Astrocyte (in vitro differentiated cells and primary cell): ENCODE data around the gene CDK8. TPM values are rescaled to one million over a fixed set of nuclear protein-coding genes. Genes with fewer than 3 reads are reported as not detected.

ENCODE experiments used
- DNase-seq: peaks from one replicate; pipeline ENCODE4 v3.0.0-alpha.2; 2010; ENCODE audit warnings: low read depth
- FAIRE-seq: peaks from 2 replicates; lab custom pipeline; 2011; peaks lifted over from hg19 to GRCh38; lab: Jason Lieb, UNC
- H2AFZ ChIP-seq: 2 replicates; pipeline ENCODE4 v1.6.0; 2012; ENCODE audit warnings: low read depth, low read length, inconsistent platforms
- H3K27ac ChIP-seq: 2 replicates; pipeline ENCODE4 v1.5.1; 2011; ENCODE audit warnings: low read depth, low read length, inconsistent platforms
- H3K27me3 ChIP-seq: 2 replicates; pipeline ENCODE4 v1.6.0; 2011; ENCODE audit warnings: low read length, inconsistent platforms; ENCODE audit not compliant: insufficient read depth
- H3K36me3 ChIP-seq: 2 replicates; pipeline ENCODE4 v1.5.1; 2011; ENCODE audit warnings: low read length, inconsistent platforms; ENCODE audit not compliant: insufficient read depth
- H3K4me1 ChIP-seq: 2 replicates; pipeline ENCODE4 v1.5.1; 2011; ENCODE audit warnings: low read length, inconsistent platforms; ENCODE audit not compliant: insufficient read depth
- H3K4me2 ChIP-seq: 2 replicates; pipeline ENCODE4 v1.6.0; 2012; ENCODE audit warnings: low read length, inconsistent platforms
- H3K4me3 ChIP-seq: 2 replicates; pipeline ENCODE4 v1.5.1; 2011; ENCODE audit warnings: low read depth, mild to moderate bottlenecking, low read length, inconsistent platforms; ENCODE audit not compliant: insufficient read depth
- H3K79me2 ChIP-seq: 2 replicates; pipeline ENCODE4 v1.6.0; 2012; ENCODE audit warnings: mild to moderate bottlenecking, low read length, inconsistent platforms; ENCODE audit not compliant: insufficient read depth
- H3K9ac ChIP-seq: 2 replicates; pipeline ENCODE4 v1.6.0; 2012; ENCODE audit warnings: mild to moderate bottlenecking, low read length, inconsistent platforms
- H3K9me3 ChIP-seq: 2 replicates; pipeline ENCODE4 v1.5.1; 2012; ENCODE audit warnings: low read depth, mild to moderate bottlenecking, low read length, inconsistent platforms; ENCODE audit not compliant: insufficient read depth
- H4K20me1 ChIP-seq: 2 replicates; pipeline ENCODE4 v1.6.0; 2012; ENCODE audit warnings: low read length, inconsistent platforms; ENCODE audit not compliant: insufficient read depth
- H3K27ac Mint-ChIP-seq: one replicate; pipeline ENCODE4 v1.8.0; 2021; ENCODE audit warnings: mild to moderate bottlenecking, mixed read lengths; ENCODE audit not compliant: unreplicated experiment
- H3K27me3 Mint-ChIP-seq: one replicate; pipeline ENCODE4 v1.8.0; 2021; ENCODE audit warnings: low read depth, mixed read lengths; ENCODE audit not compliant: unreplicated experiment
- H3K36me3 Mint-ChIP-seq: one replicate; pipeline ENCODE4 v1.8.0; 2021; ENCODE audit warnings: low read depth, mixed read lengths; ENCODE audit not compliant: unreplicated experiment
- H3K4me1 Mint-ChIP-seq: one replicate; pipeline ENCODE4 v1.8.0; 2021; ENCODE audit warnings: low read depth, mixed read lengths; ENCODE audit not compliant: unreplicated experiment
- H3K4me3 Mint-ChIP-seq: one replicate; pipeline ENCODE4 v1.8.0; 2021; ENCODE audit warnings: mild to moderate bottlenecking, moderate library complexity, mixed read lengths; ENCODE audit not compliant: unreplicated experiment
- H3K9me3 Mint-ChIP-seq: one replicate; pipeline ENCODE4 v1.8.0; 2021; ENCODE audit warnings: mild to moderate bottlenecking, mixed read lengths; ENCODE audit not compliant: unreplicated experiment
- EZH2 ChIP-seq: IDR thresholded peaks from 2 replicates; pipeline ENCODE4 v1.6.1; 2012; ENCODE audit warnings: mild to moderate bottlenecking, low read length, inconsistent platforms; ENCODE audit not compliant: insufficient read depth
- total RNA-seq: library from RNA; stranded (reverse); gene quantifications from 2 replicates; pipeline ENCODE4 v1.2.1, GENCODE V29; 2021
- TF ChIP-seq, protein P1 (sequence below): IDR thresholded peaks from 2 replicates; pipeline ENCODE4 v1.5.1; 2011; ENCODE audit warnings: low read depth, mild to moderate bottlenecking, inconsistent platforms, low read length, moderate library complexity; ENCODE audit not compliant: insufficient read depth

CDK8 gene
- total RNA-seq, 1 donor from 2014 or later = 32.4 TPM

GRCh38 chr13:26386026-26386425, 132.1 kb downstream of the CDK8 start:
- Mint-ChIP-seq H3K27me3 (no peaks in the 10 kb centered on the region), H3K4me1 (no peaks in the 10 kb centered on the region), H3K4me3 (no peak overlapping the region), H3K27ac (no peak overlapping the region), H3K9me3 (no peaks in the 10 kb centered on the region), H3K36me3 (peaks cover 6% of the 10 kb centered on the region)
- no peak for FAIRE-seq
- H3K36me3 ChIP-seq = no peaks in the 10 kb centered on the region
- no peaks in the 10 kb centered on the region for H3K4me1 ChIP-seq
- no peak overlapping the region for H3K4me2 ChIP-seq
- no peak overlapping the region for H3K9ac ChIP-seq
- no peak overlapping the region for H2AFZ ChIP-seq
- H3K4me3 ChIP-seq = no peak overlapping the region
- H3K27ac ChIP-seq = no peak overlapping the region
- no peaks in the 10 kb centered on the region for H3K27me3 ChIP-seq
- no peaks in the 10 kb centered on the region for H4K20me1 ChIP-seq
- H3K79me2 ChIP-seq = no peaks in the 10 kb centered on the region
- no peak for DNase-seq
- no peaks in the 10 kb centered on the region for H3K9me3 ChIP-seq
- TF ChIP-seq, protein P1, sequence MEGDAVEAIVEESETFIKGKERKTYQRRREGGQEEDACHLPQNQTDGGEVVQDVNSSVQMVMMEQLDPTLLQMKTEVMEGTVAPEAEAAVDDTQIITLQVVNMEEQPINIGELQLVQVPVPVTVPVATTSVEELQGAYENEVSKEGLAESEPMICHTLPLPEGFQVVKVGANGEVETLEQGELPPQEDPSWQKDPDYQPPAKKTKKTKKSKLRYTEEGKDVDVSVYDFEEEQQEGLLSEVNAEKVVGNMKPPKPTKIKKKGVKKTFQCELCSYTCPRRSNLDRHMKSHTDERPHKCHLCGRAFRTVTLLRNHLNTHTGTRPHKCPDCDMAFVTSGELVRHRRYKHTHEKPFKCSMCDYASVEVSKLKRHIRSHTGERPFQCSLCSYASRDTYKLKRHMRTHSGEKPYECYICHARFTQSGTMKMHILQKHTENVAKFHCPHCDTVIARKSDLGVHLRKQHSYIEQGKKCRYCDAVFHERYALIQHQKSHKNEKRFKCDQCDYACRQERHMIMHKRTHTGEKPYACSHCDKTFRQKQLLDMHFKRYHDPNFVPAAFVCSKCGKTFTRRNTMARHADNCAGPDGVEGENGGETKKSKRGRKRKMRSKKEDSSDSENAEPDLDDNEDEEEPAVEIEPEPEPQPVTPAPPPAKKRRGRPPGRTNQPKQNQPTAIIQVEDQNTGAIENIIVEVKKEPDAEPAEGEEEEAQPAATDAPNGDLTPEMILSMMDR = no peak
- no peak for TF ChIP-seq EZH2

DNA sequence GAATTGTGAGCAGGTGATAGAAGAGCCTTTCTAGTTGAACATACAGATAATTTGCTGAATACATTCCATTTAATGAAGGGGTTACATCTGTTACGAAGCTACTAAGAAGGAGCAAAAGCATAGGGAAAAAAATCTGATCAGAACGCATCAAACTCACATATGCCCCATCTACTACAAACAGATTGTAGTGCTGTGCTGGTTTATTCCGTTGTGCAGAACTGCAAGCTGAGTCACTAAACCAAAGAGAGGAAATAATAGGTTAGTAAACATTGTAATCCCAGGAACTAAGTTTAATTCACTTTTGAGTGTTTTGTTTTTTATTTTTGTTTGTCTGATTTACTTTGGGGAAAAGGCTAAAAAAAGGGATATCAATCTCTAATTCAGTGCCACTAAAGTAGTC, 136.3 kb downstream of the CDK8 start:
- no peak for TF ChIP-seq EZH2
- TF ChIP-seq, protein P1 = no peak
- H3K9me3 Mint-ChIP-seq = no peaks in the 10 kb centered on the region
- H3K27me3 ChIP-seq = no peaks in the 10 kb centered on the region
- H3K4me2 ChIP-seq = no peak overlapping the region
- H3K9me3 ChIP-seq = no peaks in the 10 kb centered on the region
- H3K36me3 ChIP-seq = no peaks in the 10 kb centered on the region
- H3K9ac ChIP-seq = no peak overlapping the region
- H3K4me1 Mint-ChIP-seq = peaks cover 2% of the 10 kb centered on the region
- no peaks in the 10 kb centered on the region for H4K20me1 ChIP-seq
- peaks cover 6% of the 10 kb centered on the region for H3K36me3 Mint-ChIP-seq
- no peak overlapping the region for H3K4me3 ChIP-seq
- no peaks in the 10 kb centered on the region for H3K27me3 Mint-ChIP-seq
- no peaks in the 10 kb centered on the region for H3K4me1 ChIP-seq
- H3K79me2 ChIP-seq = no peaks in the 10 kb centered on the region
- no peak overlapping the region for H3K4me3 Mint-ChIP-seq
- H2AFZ ChIP-seq = no peak overlapping the region
- H3K27ac Mint-ChIP-seq = no peak overlapping the region
- no peak overlapping the region for H3K27ac ChIP-seq
- FAIRE-seq = no peak
- DNase-seq = no peak

GRCh38 chr13:26400545-26400944, 146.6 kb downstream of the CDK8 start:
- peak; percentile 26 for FAIRE-seq
- Histone ChIP-seq H2AFZ (no peak overlapping the region), H3K36me3 (peaks cover 11% of the 10 kb centered on the region), H3K9ac (no peak overlapping the region), H3K27ac (no peak overlapping the region), H4K20me1 (no peaks in the 10 kb centered on the region), H3K9me3 (no peaks in the 10 kb centered on the region), H3K79me2 (no peaks in the 10 kb centered on the region), H3K4me1 (no peaks in the 10 kb centered on the region), H3K4me3 (no peak overlapping the region), H3K27me3 (no peaks in the 10 kb centered on the region), H3K4me2 (no peak overlapping the region)
- no peak overlapping the region for H3K27ac Mint-ChIP-seq
- TF ChIP-seq, protein P1 = no peak
- no peak for TF ChIP-seq EZH2
- H3K4me3 Mint-ChIP-seq = no peak overlapping the region
- H3K36me3 Mint-ChIP-seq = peaks cover 21% of the 10 kb centered on the region
- no peak for DNase-seq
- no peaks in the 10 kb centered on the region for H3K9me3 Mint-ChIP-seq
- H3K4me1 Mint-ChIP-seq = no peaks in the 10 kb centered on the region
- H3K27me3 Mint-ChIP-seq = no peaks in the 10 kb centered on the region
